Bronchial epithelial cell (primary cell): ENCODE data around the gene ADGRL3. TPM values are rescaled to one million over a fixed set of nuclear protein-coding genes. Genes with fewer than 3 reads are reported as not detected.

ENCODE experiments used
- DNase-seq: peaks from one replicate; pipeline ENCODE4 v3.0.0-alpha.2; 2010; ENCODE audit warnings: low read depth
- FAIRE-seq: peaks from 2 replicates; lab custom pipeline; 2011; peaks lifted over from hg19 to GRCh38; lab: Jason Lieb, UNC
- H3K27me3 ChIP-seq: 2 replicates; pipeline ENCODE4 v1.5.1; 2011; ENCODE audit warnings: low read length; ENCODE audit not compliant: control insufficient read depth, insufficient read depth
- H3K36me3 ChIP-seq: 2 replicates; pipeline ENCODE4 v1.5.1; 2011; ENCODE audit warnings: low read length; ENCODE audit not compliant: control insufficient read depth, insufficient read depth
- H3K4me3 ChIP-seq: 2 replicates; pipeline ENCODE4 v1.5.1; 2011; ENCODE audit warnings: mild to moderate bottlenecking, low read depth, low read length, control low read depth
- total RNA-seq: library from RNA; depleted of rRNA; stranded (reverse); fragments of >200 nt; gene quantifications from 2 replicates; pipeline ENCODE4 v1.2.1, GENCODE V29; 2014
- TF ChIP-seq, protein P1 (sequence below): IDR thresholded peaks from 2 replicates; pipeline ENCODE4 v1.5.1; 2011; ENCODE audit warnings: mild to moderate bottlenecking, moderate library complexity, low read length, control low read depth, inconsistent platforms; ENCODE audit not compliant: insufficient read depth, severe bottlenecking

The ADGRL3 gene
- total RNA-seq, 1 donor from 2014 or later, result under 0.01 TPM

DNA sequence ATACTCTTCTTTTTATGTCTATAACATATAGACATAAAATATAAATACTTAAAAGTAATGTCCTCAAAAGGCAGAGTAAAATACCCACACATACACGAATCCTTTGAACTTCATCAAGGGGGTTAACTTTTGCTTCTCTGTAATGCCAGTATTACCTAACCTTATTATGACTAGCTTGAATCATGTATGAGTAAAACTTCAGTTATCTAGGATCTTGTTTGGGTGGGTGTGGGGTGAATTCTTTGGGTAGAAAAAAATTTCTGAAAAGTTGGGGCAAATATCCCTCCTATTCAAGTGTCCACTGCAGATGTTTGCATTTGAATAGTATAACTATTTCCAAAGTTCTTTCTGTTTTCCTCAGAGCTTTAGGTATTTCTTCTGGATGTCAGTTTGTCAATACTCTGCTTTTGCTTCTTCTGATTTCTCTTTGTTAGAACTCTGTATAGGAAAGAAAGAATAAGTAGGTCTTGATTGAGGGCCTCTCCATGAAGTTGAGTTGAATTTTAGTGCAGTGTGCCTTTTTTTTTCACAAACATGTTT, 173.8 kb downstream of the ADGRL3 start:
- FAIRE-seq (no peak), DNase-seq (peak; percentile 81)
- H3K4me3 ChIP-seq, result no peak overlapping the region
- H3K36me3 ChIP-seq, result no peaks in the 10 kb centered on the region
- H3K27me3 ChIP-seq, result no peaks in the 10 kb centered on the region
- TF ChIP-seq, protein P1, sequence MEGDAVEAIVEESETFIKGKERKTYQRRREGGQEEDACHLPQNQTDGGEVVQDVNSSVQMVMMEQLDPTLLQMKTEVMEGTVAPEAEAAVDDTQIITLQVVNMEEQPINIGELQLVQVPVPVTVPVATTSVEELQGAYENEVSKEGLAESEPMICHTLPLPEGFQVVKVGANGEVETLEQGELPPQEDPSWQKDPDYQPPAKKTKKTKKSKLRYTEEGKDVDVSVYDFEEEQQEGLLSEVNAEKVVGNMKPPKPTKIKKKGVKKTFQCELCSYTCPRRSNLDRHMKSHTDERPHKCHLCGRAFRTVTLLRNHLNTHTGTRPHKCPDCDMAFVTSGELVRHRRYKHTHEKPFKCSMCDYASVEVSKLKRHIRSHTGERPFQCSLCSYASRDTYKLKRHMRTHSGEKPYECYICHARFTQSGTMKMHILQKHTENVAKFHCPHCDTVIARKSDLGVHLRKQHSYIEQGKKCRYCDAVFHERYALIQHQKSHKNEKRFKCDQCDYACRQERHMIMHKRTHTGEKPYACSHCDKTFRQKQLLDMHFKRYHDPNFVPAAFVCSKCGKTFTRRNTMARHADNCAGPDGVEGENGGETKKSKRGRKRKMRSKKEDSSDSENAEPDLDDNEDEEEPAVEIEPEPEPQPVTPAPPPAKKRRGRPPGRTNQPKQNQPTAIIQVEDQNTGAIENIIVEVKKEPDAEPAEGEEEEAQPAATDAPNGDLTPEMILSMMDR, result no peak

DNA sequence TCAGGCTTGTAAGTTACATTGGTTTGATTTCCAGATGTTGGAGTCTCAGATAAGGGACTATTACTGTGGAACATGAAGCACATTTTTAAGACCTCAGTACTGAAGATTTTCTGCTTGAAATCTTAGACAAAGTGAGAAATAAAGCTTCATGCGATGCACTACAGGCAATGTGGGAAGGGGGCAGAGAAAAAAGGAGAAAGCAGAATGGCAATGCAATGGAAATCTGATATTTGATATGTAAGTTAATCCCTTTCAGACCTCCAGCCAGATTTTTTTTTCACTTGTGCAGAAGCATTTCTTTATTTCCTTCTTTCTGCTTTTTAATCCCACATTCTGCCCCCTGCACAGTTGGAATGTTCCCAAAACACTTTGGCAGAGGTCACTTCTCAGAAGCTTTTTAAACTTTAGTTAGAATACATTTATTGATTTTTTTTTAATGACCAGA, 174.3 kb downstream of the ADGRL3 start:
- DNase-seq (no peak), FAIRE-seq (no peak)
- no peaks in the 10 kb centered on the region for H3K27me3 ChIP-seq
- no peak overlapping the region for H3K4me3 ChIP-seq
- TF ChIP-seq, protein P1, result no peak
- H3K36me3 ChIP-seq, result no peaks in the 10 kb centered on the region

DNA sequence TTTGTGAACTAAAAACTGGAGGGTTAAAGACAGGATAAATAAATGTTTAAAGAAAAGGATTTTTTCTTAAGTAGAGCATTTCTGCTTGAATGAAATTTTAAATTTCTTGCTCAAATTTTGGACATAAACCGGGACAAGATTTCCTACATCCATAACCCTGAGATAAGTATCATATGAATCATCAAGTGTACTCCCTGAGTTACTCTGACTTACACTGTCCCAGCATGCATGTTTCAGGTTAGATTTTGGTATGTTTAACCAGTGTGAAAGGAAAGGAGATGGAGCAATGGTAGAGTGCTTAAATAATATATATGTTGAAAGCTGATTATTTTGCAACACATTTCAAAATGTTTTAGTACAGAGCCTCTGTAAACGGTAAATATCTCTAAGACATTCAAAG, 175.2 kb downstream of the ADGRL3 start:
- no peak for FAIRE-seq
- no peak overlapping the region for H3K4me3 ChIP-seq
- no peaks in the 10 kb centered on the region for H3K27me3 ChIP-seq
- TF ChIP-seq, protein P1, result no peak
- no peaks in the 10 kb centered on the region for H3K36me3 ChIP-seq
- DNase-seq, result peak; percentile 69

DNA sequence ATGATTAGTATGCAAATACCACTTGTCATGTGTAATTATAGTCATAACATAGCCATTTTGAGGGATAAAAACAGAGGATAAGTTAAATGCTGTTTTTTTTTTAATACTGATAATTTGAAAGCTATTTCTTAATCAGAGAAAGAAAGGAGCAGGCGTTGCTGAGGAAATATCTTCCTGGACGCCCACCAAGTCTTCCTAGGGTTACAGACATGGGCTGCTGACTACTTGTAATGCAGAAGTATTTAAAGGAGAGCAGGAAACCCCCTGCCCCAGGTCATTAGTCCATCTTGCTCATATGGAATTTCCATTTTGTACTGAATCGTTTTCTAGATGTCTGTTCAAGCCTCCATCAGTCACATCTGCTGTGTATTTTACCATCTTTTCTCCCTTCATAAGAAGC, 176.2 kb downstream of the ADGRL3 start:
- no peak for DNase-seq
- no peak for FAIRE-seq
- Histone ChIP-seq H3K27me3 (no peaks in the 10 kb centered on the region), H3K4me3 (no peak overlapping the region), H3K36me3 (no peaks in the 10 kb centered on the region)
- TF ChIP-seq, protein P1, result no peak

DNA sequence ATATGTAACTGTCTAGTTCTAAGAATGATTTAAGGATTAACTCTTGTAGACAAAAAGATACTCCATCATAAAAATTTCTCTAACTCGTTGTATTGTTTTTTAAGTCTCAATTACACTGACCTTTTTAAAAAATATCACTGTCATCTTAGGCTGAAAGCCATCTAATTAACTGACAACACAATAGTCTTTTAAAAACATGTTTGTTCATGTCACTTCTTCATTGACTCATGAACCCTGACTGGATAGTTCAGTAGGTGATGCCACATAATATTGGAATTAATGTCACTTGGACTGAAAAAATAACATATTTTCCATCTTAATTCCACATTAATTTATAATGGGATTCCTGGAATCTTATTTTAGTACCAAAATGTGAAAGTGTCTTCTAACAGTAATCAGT, 179.3 kb downstream of the ADGRL3 start:
- TF ChIP-seq, protein P1, result no peak
- H3K36me3 ChIP-seq, result no peaks in the 10 kb centered on the region
- H3K27me3 ChIP-seq, result no peaks in the 10 kb centered on the region
- no peak for FAIRE-seq
- no peak overlapping the region for H3K4me3 ChIP-seq
- DNase-seq, result peak; percentile 58

DNA sequence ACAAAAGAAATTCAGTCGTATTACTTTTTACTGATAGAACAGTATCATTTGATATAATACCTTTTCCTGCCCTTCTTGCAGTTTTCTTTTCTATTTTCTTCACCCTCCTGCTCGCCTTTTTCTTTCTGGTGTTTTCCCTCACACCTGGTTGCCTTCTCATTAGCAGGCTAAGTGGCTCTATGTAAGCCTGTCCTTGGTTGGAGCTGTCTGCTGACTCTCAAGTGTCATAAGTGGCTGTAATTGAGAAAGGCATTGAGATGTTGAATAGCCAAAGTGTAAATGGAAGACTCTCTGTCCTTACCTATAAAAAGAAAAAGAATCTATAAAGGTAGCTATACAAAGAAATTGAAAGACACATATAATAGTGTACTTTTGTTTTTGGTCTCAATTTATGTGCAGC, 180.7 kb downstream of the ADGRL3 start:
- Histone ChIP-seq H3K36me3 (no peaks in the 10 kb centered on the region), H3K27me3 (no peaks in the 10 kb centered on the region), H3K4me3 (no peak overlapping the region)
- TF ChIP-seq, protein P1, result no peak
- no peak for FAIRE-seq
- DNase-seq, result no peak
